ENCODE results near the gene GPR26.

Gene GPR26, protein sequence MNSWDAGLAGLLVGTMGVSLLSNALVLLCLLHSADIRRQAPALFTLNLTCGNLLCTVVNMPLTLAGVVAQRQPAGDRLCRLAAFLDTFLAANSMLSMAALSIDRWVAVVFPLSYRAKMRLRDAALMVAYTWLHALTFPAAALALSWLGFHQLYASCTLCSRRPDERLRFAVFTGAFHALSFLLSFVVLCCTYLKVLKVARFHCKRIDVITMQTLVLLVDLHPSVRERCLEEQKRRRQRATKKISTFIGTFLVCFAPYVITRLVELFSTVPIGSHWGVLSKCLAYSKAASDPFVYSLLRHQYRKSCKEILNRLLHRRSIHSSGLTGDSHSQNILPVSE

DNA sequence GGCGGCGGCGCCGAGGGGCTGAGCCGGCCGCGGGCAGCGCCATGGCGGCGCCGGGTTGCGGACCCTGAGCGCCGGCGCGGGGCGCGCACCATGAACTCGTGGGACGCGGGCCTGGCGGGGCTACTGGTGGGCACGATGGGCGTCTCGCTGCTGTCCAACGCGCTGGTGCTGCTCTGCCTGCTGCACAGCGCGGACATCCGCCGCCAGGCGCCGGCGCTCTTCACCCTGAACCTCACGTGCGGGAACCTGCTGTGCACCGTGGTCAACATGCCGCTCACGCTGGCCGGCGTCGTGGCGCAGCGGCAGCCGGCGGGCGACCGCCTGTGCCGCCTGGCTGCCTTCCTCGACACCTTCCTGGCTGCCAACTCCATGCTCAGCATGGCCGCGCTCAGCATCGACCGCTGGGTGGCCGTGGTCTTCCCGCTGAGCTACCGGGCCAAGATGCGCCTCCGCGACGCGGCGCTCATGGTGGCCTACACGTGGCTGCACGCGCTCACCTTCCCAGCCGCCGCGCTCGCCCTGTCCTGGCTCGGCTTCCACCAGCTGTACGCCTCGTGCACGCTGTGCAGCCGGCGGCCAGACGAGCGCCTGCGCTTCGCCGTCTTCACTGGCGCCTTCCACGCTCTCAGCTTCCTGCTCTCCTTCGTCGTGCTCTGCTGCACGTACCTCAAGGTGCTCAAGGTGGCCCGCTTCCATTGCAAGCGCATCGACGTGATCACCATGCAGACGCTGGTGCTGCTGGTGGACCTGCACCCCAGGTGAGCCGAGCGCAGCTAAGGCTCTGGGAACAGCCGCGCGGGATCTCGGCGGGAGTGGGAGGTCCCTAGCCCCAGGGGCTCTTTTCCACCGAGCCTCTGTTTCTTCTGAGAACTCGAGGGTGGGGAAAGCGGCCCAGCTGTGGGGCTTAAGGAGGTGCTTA lies at the start of gene GPR26:
Gene GPR26, plus strand, starts transcription at position 38 of the 919 bp plus-strand sequence. Its CDS starts 53 bp downstream, at position 91.
- Mint-ChIP-seq H3K9me3 (peaks cover 18% of the 10 kb centered on the region), H3K4me1 (no peaks in the 10 kb centered on the region), H3K27ac (no peak within 1 kb of the TSS), H3K4me3 (no peak within 1 kb of the TSS), H3K27me3 (peaks cover 72% of the 10 kb centered on the region), H3K36me3 (no peaks in the 10 kb centered on the region)
- no peak for ATAC-seq

DNA sequence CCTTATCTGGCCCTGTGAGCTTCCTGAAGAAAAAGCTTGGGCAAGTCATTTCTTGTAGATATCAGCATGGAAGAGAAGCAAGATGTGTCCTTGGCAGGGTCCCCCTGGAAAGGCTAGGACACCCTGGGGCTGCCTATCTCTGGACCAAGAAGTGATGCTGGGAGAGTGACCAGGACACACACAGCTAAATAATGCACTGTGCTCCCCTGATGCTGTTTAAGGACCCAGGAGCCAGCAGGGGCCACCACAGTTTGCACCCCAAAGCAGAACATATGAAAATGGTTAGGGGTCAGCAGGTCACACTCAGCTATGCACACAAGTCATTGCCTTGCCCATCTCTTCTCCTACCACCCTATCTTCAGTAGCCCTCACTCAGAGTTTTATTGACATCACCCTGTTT lies 47.9 kb upstream of the GPR26 start:
- Mint-ChIP-seq H3K9me3 (peaks cover 3% of the 10 kb centered on the region), H3K27me3 (peaks cover 28% of the 10 kb centered on the region), H3K27ac (no peak overlapping the region), H3K36me3 (no peaks in the 10 kb centered on the region), H3K4me1 (no peaks in the 10 kb centered on the region), H3K4me3 (no peak overlapping the region)
- ATAC-seq, result no peak

- H3K4me3 Mint-ChIP-seq, result no peak overlapping the region
- H3K27me3 Mint-ChIP-seq, result peaks cover 28% of the 10 kb centered on the region
- H3K27ac Mint-ChIP-seq, result no peak overlapping the region
- no peaks in the 10 kb centered on the region for H3K36me3 Mint-ChIP-seq
- H3K9me3 Mint-ChIP-seq, result peaks cover 6% of the 10 kb centered on the region
- H3K4me1 Mint-ChIP-seq, result no peaks in the 10 kb centered on the region
- no peak for ATAC-seq
Measured at GRCh38 chr10:123619067-123619855, 46.9 kb upstream of the GPR26 start.

DNA sequence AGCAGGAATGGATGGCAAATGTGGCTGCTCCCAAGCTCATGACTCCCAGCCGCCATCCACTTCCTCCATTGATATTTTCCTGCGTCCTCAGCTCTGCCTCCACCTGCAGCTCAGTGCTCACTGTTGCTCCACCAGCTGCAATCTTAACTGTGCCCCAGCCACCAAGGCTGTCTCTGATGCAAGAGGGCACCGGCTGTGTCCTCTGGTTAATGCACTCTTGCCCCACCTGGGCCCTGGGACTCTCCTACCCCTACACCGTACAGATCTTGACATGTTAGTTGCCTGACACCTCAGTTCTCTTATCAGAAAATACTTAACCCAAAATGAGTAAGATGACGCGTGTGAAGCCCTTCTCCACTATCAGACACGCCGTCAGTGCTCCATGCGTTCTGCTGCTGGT lies 45.5 kb upstream of the GPR26 start:
- no peak for ATAC-seq
- Mint-ChIP-seq H3K36me3 (no peaks in the 10 kb centered on the region), H3K9me3 (peaks cover 6% of the 10 kb centered on the region), H3K4me1 (no peaks in the 10 kb centered on the region), H3K27ac (no peak overlapping the region), H3K27me3 (peaks cover 16% of the 10 kb centered on the region), H3K4me3 (no peak overlapping the region)

- Mint-ChIP-seq H3K9me3 (peaks cover 6% of the 10 kb centered on the region), H3K4me3 (no peak overlapping the region), H3K27ac (no peak overlapping the region), H3K4me1 (no peaks in the 10 kb centered on the region), H3K36me3 (no peaks in the 10 kb centered on the region), H3K27me3 (peaks cover 16% of the 10 kb centered on the region)
- ATAC-seq, result no peak
Measured at GRCh38 chr10:123621492-123621891, 44.7 kb upstream of the GPR26 start.

- peaks cover 20% of the 10 kb centered on the region for H3K27me3 Mint-ChIP-seq
- no peak overlapping the region for H3K4me3 Mint-ChIP-seq
- no peak for ATAC-seq
- no peaks in the 10 kb centered on the region for H3K4me1 Mint-ChIP-seq
- H3K36me3 Mint-ChIP-seq, result no peaks in the 10 kb centered on the region
- H3K27ac Mint-ChIP-seq, result no peak overlapping the region
- H3K9me3 Mint-ChIP-seq, result peaks cover 7% of the 10 kb centered on the region
Measured at GRCh38 chr10:123621916-123622315, 44.2 kb upstream of the GPR26 start.

DNA sequence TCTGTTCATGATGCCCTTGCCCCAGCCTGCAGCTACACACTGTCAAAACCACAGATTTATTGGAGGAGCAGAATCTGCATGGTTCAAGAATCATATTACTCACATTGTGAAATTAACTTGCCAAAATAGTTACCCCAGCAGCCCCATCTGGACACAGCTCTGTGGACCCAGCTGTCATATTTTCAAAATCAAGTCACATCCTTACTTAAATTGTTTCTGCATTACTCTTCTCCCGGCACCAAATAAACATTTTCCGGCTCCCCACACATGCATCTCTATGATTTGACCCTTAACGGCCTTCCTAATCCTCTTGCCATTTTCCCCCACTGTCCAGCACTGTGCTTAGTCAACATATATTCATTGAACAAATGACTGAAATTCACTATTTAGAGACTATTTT lies 43.8 kb upstream of the GPR26 start:
- no peaks in the 10 kb centered on the region for H3K4me1 Mint-ChIP-seq
- peaks cover 11% of the 10 kb centered on the region for H3K9me3 Mint-ChIP-seq
- no peak overlapping the region for H3K27ac Mint-ChIP-seq
- no peak overlapping the region for H3K4me3 Mint-ChIP-seq
- no peak for ATAC-seq
- no peaks in the 10 kb centered on the region for H3K36me3 Mint-ChIP-seq
- peaks cover 24% of the 10 kb centered on the region for H3K27me3 Mint-ChIP-seq

DNA sequence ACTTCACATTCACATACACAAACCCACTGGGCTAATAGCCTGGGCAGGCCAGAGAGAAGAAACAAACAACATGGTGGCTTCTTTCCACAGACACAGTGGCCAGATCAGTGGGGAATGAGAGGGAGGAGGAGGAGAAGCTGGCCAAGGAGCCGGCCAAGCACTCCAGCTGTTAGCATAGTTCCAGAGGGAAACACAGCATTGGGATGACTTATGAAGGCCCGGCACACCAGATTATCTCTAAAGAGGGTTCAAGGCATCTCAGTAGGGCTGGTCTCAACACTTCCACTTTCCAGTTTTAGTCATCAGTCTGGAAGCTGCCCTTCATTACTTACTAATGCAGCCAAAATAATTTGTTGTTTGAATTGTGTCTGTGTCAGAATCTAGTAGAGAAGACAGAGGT lies 42.1 kb upstream of the GPR26 start:
- Mint-ChIP-seq H3K9me3 (peaks cover 13% of the 10 kb centered on the region), H3K27me3 (peaks cover 20% of the 10 kb centered on the region), H3K4me1 (no peaks in the 10 kb centered on the region), H3K36me3 (no peaks in the 10 kb centered on the region), H3K27ac (no peak overlapping the region), H3K4me3 (no peak overlapping the region)
- ATAC-seq, result no peak

- no peak for ATAC-seq
- Mint-ChIP-seq H3K9me3 (peaks cover 4% of the 10 kb centered on the region), H3K27ac (no peak overlapping the region), H3K27me3 (peaks cover 28% of the 10 kb centered on the region), H3K36me3 (no peaks in the 10 kb centered on the region), H3K4me3 (no peak overlapping the region), H3K4me1 (no peaks in the 10 kb centered on the region)
Measured at GRCh38 chr10:123633106-123633505, 33.0 kb upstream of the GPR26 start.

DNA sequence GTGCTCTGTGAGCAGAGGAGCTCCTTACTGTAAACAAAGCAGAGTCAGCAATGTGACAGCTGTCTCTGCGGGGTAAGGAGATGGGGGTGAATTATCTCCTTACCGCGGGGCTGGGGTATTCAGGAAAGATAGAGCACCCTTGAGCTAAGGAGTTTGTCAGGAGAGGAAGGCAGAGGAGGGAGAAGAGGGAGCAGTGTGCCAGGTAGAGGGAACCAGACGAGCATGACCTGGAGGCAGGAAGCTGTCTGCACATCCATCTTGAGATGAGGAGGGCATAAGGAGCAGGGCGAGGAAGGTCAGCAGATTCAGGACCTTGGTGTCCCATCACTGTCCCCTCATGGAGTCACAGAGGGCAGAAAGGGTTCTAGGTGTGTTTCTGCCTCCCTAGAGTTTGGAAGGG lies 32.5 kb upstream of the GPR26 start:
- no peak for ATAC-seq
- H3K4me1 Mint-ChIP-seq, result no peaks in the 10 kb centered on the region
- peaks cover 4% of the 10 kb centered on the region for H3K9me3 Mint-ChIP-seq
- H3K4me3 Mint-ChIP-seq, result no peak overlapping the region
- no peaks in the 10 kb centered on the region for H3K36me3 Mint-ChIP-seq
- H3K27ac Mint-ChIP-seq, result no peak overlapping the region
- peaks cover 33% of the 10 kb centered on the region for H3K27me3 Mint-ChIP-seq

DNA sequence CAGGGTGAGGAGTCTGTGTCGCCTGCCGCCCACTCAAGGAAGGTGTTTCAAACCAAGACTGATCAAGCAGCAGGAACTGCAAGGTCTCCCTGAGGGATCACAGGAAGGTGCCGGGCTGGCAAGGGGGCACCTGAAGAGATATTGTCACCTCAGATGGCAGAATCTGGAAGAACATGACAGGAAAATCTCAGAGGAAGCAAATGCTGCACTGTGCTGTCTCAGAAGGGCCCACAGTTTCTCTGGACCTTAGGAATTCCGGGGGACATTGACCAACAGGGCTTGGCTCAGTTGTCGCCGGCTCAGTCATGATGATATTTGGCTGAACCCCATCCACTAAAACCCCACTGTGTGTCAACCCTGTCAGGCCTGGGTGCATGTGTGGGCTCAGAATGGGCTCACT lies 31.9 kb upstream of the GPR26 start:
- Mint-ChIP-seq H3K27ac (no peak overlapping the region), H3K4me3 (no peak overlapping the region), H3K9me3 (peaks cover under 1% of the 10 kb centered on the region), H3K27me3 (peaks cover 33% of the 10 kb centered on the region), H3K36me3 (no peaks in the 10 kb centered on the region), H3K4me1 (no peaks in the 10 kb centered on the region)
- ATAC-seq, result no peak

DNA sequence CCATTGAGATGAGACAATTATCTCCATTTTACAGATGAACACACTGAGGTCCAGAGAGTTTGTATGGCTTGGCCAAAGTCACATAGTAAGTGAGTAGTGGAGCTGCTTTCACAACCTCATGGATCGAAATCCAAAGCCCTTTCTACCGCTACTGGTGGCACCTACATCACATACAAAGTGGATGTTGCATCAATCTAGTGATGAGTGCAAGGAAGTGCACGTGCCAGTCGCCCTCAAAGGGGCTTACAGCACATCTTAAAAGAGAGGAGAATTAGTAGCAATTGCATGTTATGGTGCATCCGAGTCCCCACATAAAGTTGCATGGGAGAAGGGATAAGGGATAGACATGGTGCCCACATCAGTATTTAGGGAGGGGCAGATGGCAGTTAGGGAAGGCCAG lies 31.0 kb upstream of the GPR26 start:
- Mint-ChIP-seq H3K27ac (no peak overlapping the region), H3K4me3 (no peak overlapping the region), H3K9me3 (no peaks in the 10 kb centered on the region), H3K4me1 (no peaks in the 10 kb centered on the region), H3K36me3 (no peaks in the 10 kb centered on the region), H3K27me3 (peaks cover 35% of the 10 kb centered on the region)
- ATAC-seq, result no peak

DNA sequence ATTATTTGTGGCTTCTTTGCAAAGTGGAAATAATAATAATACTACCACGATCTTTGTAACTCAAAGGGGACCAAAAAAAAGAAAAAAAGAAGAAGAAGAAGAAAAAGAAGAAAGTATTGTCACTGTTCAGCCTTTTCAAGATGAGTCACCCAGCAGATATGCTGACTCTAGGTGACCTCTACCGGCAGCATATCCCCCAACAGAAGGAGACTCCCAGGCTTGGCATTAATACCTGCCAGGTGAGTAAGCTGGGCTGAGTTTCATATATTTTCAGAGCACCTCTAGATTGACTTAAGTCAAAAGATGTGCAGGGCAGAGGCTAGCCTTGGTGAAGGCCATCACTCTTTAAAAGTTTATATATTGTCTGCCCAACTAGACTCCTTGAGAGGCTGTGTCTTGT lies 30.4 kb upstream of the GPR26 start:
- Mint-ChIP-seq H3K4me1 (no peaks in the 10 kb centered on the region), H3K27me3 (peaks cover 40% of the 10 kb centered on the region), H3K36me3 (no peaks in the 10 kb centered on the region), H3K9me3 (no peaks in the 10 kb centered on the region), H3K27ac (no peak overlapping the region), H3K4me3 (no peak overlapping the region)
- ATAC-seq, result no peak

DNA sequence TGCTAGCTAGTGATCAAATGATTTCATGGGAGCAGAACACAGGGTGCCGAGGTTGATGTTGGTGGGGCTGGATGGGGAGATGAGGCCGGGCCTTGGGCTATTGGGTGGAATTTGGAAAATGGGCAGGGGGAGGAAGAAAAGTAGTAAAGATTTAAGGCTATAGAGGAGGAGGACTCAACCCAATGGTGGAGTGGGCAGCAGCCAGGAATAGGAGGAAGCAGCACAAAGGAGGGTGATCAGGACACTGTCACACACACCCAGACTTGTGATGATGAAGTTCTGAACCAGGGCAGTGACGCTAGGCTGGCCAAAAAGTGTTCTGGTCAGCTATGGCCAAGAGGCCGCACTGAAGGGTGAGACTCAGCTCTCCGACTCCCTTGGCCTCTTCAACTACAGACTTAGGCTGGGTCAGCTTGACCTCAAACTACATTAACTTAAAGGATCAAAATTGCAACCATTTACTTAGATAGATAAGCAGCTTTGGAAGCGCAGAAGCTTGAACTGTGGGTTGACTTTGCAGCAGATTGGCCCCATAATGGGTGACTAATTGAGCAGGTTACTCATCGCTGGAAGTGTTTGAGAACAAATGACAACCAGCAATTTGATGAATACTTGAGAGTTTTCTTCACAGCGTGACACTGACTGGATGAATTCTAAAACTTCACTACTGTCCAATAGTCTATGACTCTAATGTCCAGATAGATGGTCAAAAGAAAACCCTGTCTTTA lies 29.4 kb upstream of the GPR26 start:
- no peaks in the 10 kb centered on the region for H3K4me1 Mint-ChIP-seq
- no peak for ATAC-seq
- H3K27ac Mint-ChIP-seq, result no peak overlapping the region
- H3K9me3 Mint-ChIP-seq, result no peaks in the 10 kb centered on the region
- peaks cover 39% of the 10 kb centered on the region for H3K27me3 Mint-ChIP-seq
- H3K36me3 Mint-ChIP-seq, result no peaks in the 10 kb centered on the region
- no peak overlapping the region for H3K4me3 Mint-ChIP-seq

Data from stimulated activated memory B cell treated with anti-CD40 and anti-IgM and Interleukin-4, amounts not matched to agents 10 μg/mL and 1 μg/mL and 100 μg/mL, for 72 hours (primary cell).